GM12878 (cell line): Measurements from ENCODE around the gene PNMA8B. TPM values are rescaled to one million over a fixed set of nuclear protein-coding genes. Genes with fewer than 3 reads are reported as not detected.

Source experiments
- ATAC-seq: fragments of 200-7000 bp; cut with Tn5 transposase; 3 replicates; pipeline ENCODE4 v1.9.1; 2020; ENCODE audit warnings: mild to moderate bottlenecking, moderate library complexity
- BruUV-seq: library from RNA; stranded (reverse); fragments of 400-500 nt; replicated peaks from 2 replicates; lab custom pipeline; 2021; lab: Mats Ljungman, UMichigan
- CTCF ChIA-PET: fragments of 300-600 bp; sonication (Branson Sonifier 250); formaldehyde crosslinking; extraction: SDS; loops from one replicate; lab custom pipeline; 2021; ENCODE audit warnings: inconsistent platforms; lab: Yijun Ruan, JAX
- POLR2A ChIA-PET: fragments of 350-600 bp; formaldehyde crosslinking; extraction: SDS; loops from one replicate; lab custom pipeline; 2021; ENCODE audit warnings: inconsistent platforms; lab: Charles Lee
- RAD21 ChIA-PET: fragments of 300-600 bp; sonication (Branson Sonifier 250); formaldehyde crosslinking; loops from one replicate; lab custom pipeline; 2023; ENCODE audit warnings: antibody characterized with exemption; ENCODE audit not compliant: unreplicated experiment; lab: Charles Lee
- SMC1A ChIA-PET: fragments of 300-600 bp; sonication (Branson Sonifier 250); formaldehyde crosslinking; loops from one replicate; lab custom pipeline; 2023; ENCODE audit not compliant: unreplicated experiment, uncharacterized antibody; lab: Charles Lee
- DNase-seq: peaks from one replicate; pipeline ENCODE4 v3.0.0-alpha.2; 2011; ENCODE audit warnings: low read depth, low spot score
- FAIRE-seq: peaks from 3 replicates; lab custom pipeline; 2011; peaks lifted over from hg19 to GRCh38; lab: Jason Lieb, UNC
- H2AFZ ChIP-seq: 2 replicates; pipeline ENCODE4 v1.6.0; 2011; ENCODE audit warnings: low read depth, low read length, control low read depth; ENCODE audit not compliant: control insufficient read depth
- H3K27ac ChIP-seq: 2 replicates; pipeline ENCODE4 v1.5.1; 2011; ENCODE audit warnings: control low read depth; ENCODE audit not compliant: control insufficient read depth, insufficient read depth
- H3K27me3 ChIP-seq, 2 experiments: replicated peaks in 1 of 2; 2 replicates each; pipeline versions ENCODE4 v1.6.0 to v1.6.1; 2011; ENCODE audit warnings: low read length in 1 of 2; ENCODE audit not compliant: control insufficient read depth in 2 of 2, insufficient read depth in 2 of 2
- H3K36me3 ChIP-seq, 2 experiments: 2 replicates each; pipeline ENCODE4 v1.5.1; 2011; ENCODE audit warnings: low read length in 1 of 2; ENCODE audit not compliant: control insufficient read depth in 2 of 2, insufficient read depth in 2 of 2
- H3K4me1 ChIP-seq: 2 replicates; pipeline ENCODE4 v1.6.1; 2011; ENCODE audit warnings: mild to moderate bottlenecking, low read length, moderate library complexity, mixed read lengths; ENCODE audit not compliant: control insufficient read depth, insufficient read depth
- H3K4me2 ChIP-seq: 2 replicates; pipeline ENCODE4 v1.6.0; 2011; ENCODE audit warnings: control low read depth; ENCODE audit not compliant: control insufficient read depth, insufficient read depth
- H3K4me3 ChIP-seq: fragments of 200-600 bp; sonication (generic); 2 replicates; pipeline ENCODE4 v1.5.1; 2016
- H3K79me2 ChIP-seq: 2 replicates; pipeline ENCODE4 v1.6.0; 2011; ENCODE audit warnings: low read length; ENCODE audit not compliant: control insufficient read depth, insufficient read depth
- H3K9ac ChIP-seq: 2 replicates; pipeline ENCODE4 v1.8.0; 2011; ENCODE audit warnings: low read length, control low read depth, mixed read lengths; ENCODE audit not compliant: control insufficient read depth, insufficient read depth
- H3K9me3 ChIP-seq: replicated peaks from 3 replicates; pipeline ENCODE4 v1.5.1; 2011; ENCODE audit warnings: mild to moderate bottlenecking, low read length; ENCODE audit not compliant: control insufficient read depth, insufficient read depth
- H4K20me1 ChIP-seq: 2 replicates; pipeline ENCODE4 v1.6.0; 2011; ENCODE audit not compliant: control insufficient read depth, insufficient read depth
- ATF2 ChIP-seq: IDR thresholded peaks from 2 replicates; pipeline ENCODE4 v1.6.1; 2012; ENCODE audit warnings: low read length, inconsistent platforms
- ATF7 ChIP-seq: fragments of 450-650 bp; IDR thresholded peaks from 2 replicates; pipeline ENCODE4 v1.6.1; 2016; ENCODE audit warnings: low read depth, mild to moderate bottlenecking
- BCL11A ChIP-seq: IDR thresholded peaks from 2 replicates; pipeline ENCODE4 v1.6.1; 2011; ENCODE audit warnings: low read depth, low read length
- BRCA1 ChIP-seq: IDR thresholded peaks from 2 replicates; pipeline ENCODE4 v1.6.1; 2011; ENCODE audit warnings: low read depth, low read length, improper control_type of control experiment
- CREM ChIP-seq: IDR thresholded peaks from 2 replicates; pipeline ENCODE4 v1.6.1; 2014; ENCODE audit warnings: antibody characterized with exemption, low read depth
- JUNB ChIP-seq: IDR thresholded peaks from 2 replicates; pipeline ENCODE4 v1.6.1; 2016; ENCODE audit warnings: antibody characterized with exemption, mild to moderate bottlenecking
- JUND ChIP-seq: IDR thresholded peaks from 2 replicates; pipeline ENCODE4 v1.6.1; 2012; ENCODE audit warnings: low read depth, mild to moderate bottlenecking, low read length, improper control_type of control experiment, moderate library complexity
- MEF2A ChIP-seq: IDR thresholded peaks from 2 replicates; pipeline ENCODE4 v1.6.1; 2011; ENCODE audit warnings: low read depth, mild to moderate bottlenecking, low read length, moderate library complexity; ENCODE audit not compliant: insufficient read depth
- MEF2B ChIP-seq: fragments of 450-650 bp; IDR thresholded peaks from 2 replicates; pipeline ENCODE4 v1.6.1; 2018; ENCODE audit warnings: mild to moderate bottlenecking, moderate library complexity; ENCODE audit not compliant: partially characterized antibody, poor library complexity, severe bottlenecking
- NFIC ChIP-seq: IDR thresholded peaks from 2 replicates; pipeline ENCODE4 v1.6.1; 2012; ENCODE audit warnings: low read depth, mild to moderate bottlenecking, inconsistent platforms, low read length, moderate library complexity
- NFXL1 ChIP-seq: fragments of 450-650 bp; IDR thresholded peaks from 2 replicates; pipeline ENCODE4 v1.6.1; 2017; ENCODE audit warnings: antibody characterized with exemption, mild to moderate bottlenecking, borderline replicate concordance
- NR2C2 ChIP-seq: IDR thresholded peaks from 2 replicates; pipeline ENCODE4 v1.6.1; 2011; ENCODE audit warnings: borderline replicate concordance, low read depth; ENCODE audit not compliant: control insufficient read depth, insufficient read length
- PAX5 ChIP-seq: IDR thresholded peaks from 2 replicates; pipeline ENCODE4 v1.6.1; 2011; ENCODE audit warnings: low read depth, low read length, borderline replicate concordance
- REST ChIP-seq: IDR thresholded peaks from 2 replicates; pipeline ENCODE4 v1.6.1; 2012; ENCODE audit warnings: mild to moderate bottlenecking, low read depth, low read length
- RUNX3 ChIP-seq: IDR thresholded peaks from 2 replicates; pipeline ENCODE4 v1.6.1; 2012; ENCODE audit warnings: low read length, inconsistent platforms
- SIX5 ChIP-seq: IDR thresholded peaks from 2 replicates; pipeline ENCODE4 v1.6.1; 2011; ENCODE audit warnings: mild to moderate bottlenecking, low read depth, low read length, moderate library complexity; ENCODE audit not compliant: severe bottlenecking
- TCF12 ChIP-seq: IDR thresholded peaks from 2 replicates; pipeline ENCODE4 v1.6.1; 2011; ENCODE audit warnings: low read depth, mild to moderate bottlenecking, low read length
- TCF3 ChIP-seq: IDR thresholded peaks from 2 replicates; pipeline ENCODE4 v1.6.1; 2012; ENCODE audit warnings: low read depth, mild to moderate bottlenecking, low read length, borderline replicate concordance; ENCODE audit not compliant: insufficient read depth
- TCF7 ChIP-seq: IDR thresholded peaks from 2 replicates; pipeline ENCODE4 v1.6.1; 2014; ENCODE audit warnings: antibody characterized with exemption, borderline replicate concordance
- ZNF622 ChIP-seq: fragments of 450-650 bp; IDR thresholded peaks from 2 replicates; pipeline ENCODE4 v1.6.1; 2017; ENCODE audit warnings: mild to moderate bottlenecking, inconsistent platforms
- ZSCAN29 ChIP-seq: fragments of 450-650 bp; IDR thresholded peaks from 2 replicates; pipeline ENCODE4 v1.6.1; 2017; ENCODE audit warnings: mild to moderate bottlenecking, moderate library complexity
- WGBS: methylation state at CpG from one replicate; pipeline ENCODE4 v1.1.6; 2016; ENCODE audit warnings: low lambda C conversion rate; ENCODE audit not compliant: insufficient replicate concordance, insufficient coverage; ENCODE audit errors: missing lambda C conversion rate; 5-methylcytosine and 5-hydroxymethylcytosine counted together
- in situ Hi-C: fragments of 300-500 bp; cut with MboI; formaldehyde crosslinking; loops from 9 replicates; pipeline ENCODE4 v1.14.3; 2018; ENCODE audit warnings: mixed read lengths
- intact Hi-C: fragments of 100-400 bp; cut with micrococcal nuclease; formaldehyde crosslinking; loops from one replicate; pipeline ENCODE4 v1.14.2; 2022; ENCODE audit not compliant: unreplicated experiment
- polyA plus RNA-seq, 11 experiments: library from polyadenylated mRNA; depleted of rRNA in 4 of 11; unstranded in 6 of 11; stranded (reverse) in 5 of 11; fragments of >200 nt; fragmentation: Nextera tagmentation in 4 of 11; fragmentation: Illumina TruSeq in 1 of 11; extraction: Ambion mirVana in 4 of 11; extraction: Trizol in 1 of 11; gene quantifications; 1 replicate in 1 of 11; 2 replicates in 10 of 11; pipeline versions ENCODE4 v1.2.1 to v1.2.3, GENCODE V29; 2011 to 2016; ENCODE audit warnings: inconsistent platforms in 2 of 11, missing spikeins in 2 of 11, low read depth in 1 of 11
- total RNA-seq, 4 experiments: library from RNA; depleted of rRNA in 3 of 4; stranded (reverse); fragments of >200 nt in 3 of 4; fragmentation: Illumina TruSeq in 1 of 4; extraction: Trizol in 1 of 4; gene quantifications; 2 replicates each; pipeline versions ENCODE4 v1.2.1 to v1.2.3, GENCODE V29; 2013 to 2021

The PNMA8B gene
- total and polyA plus RNA-seq, 10 of the 15 experiments (the other 5 are each of a cell fraction or from before 2014, with no cell fraction given) = 0.01 TPM; not detected in 9

GRCh38 chr19:46466536-46467196, 29.0 kb downstream of the PNMA8B start:
- ATAC-seq (peak; percentile 89), DNase-seq (peak; percentile 55), FAIRE-seq (peak; percentile 92)
- POLR2A ChIA-PET = interaction anchor here (0.6 kb wide), 1 partner anchor 10 kb away, joined by 4 read pairs; no protein-coding TSS in a partner anchor
- Histone ChIP-seq H2AFZ (no peak overlapping the region; the same call in 1 of the 2 replicates), H3K9me3 (no peaks in the 10 kb centered on the region), H3K9ac (no peak overlapping the region), H3K27me3 (peaks cover 3 to 12% of the 10 kb centered on the region in 2 experiments), H3K4me2 (peak overlapping the region; percentile 17), H3K36me3 (no peaks in the 10 kb centered on the region), H4K20me1 (no peaks in the 10 kb centered on the region), H3K27ac (no peak overlapping the region), H3K4me3 (peak overlapping the region; percentile 8; the same call in 1 of the 2 replicates), H3K4me1 (peaks cover 19% of the 10 kb centered on the region), H3K79me2 (no peaks in the 10 kb centered on the region)
- no TSS peak for BruUV-seq
- CTCF ChIA-PET = no interaction called here
- intact Hi-C loops (no loop called here), in situ Hi-C loops (no loop called here)
- WGBS = 2% methylated on average over 15 of the region's 15 CpGs
- RAD21 ChIA-PET = no interaction called here
- SMC1A ChIA-PET = no interaction called here
- TF ChIP-seq JUNB (peak; percentile 65), CREM (peak; percentile 32; the same call in 1 of the 2 replicates), RUNX3 (peak; percentile 49; the same call in 1 of the 2 replicates), NR2C2 (no peak), ATF2 (0 out of 2 replicates have a peak, but pooled peaks have one; percentile 36), MEF2B (no peak), TCF7 (0 out of 2 replicates have a peak, but pooled peaks have one; percentile 34), SIX5 (peak; percentile 23), MEF2A (0 out of 2 replicates have a peak, but pooled peaks have one; percentile 23), ZSCAN29 (no peak), TCF3 (peak; percentile 88; the same call in 1 of the 2 replicates), ATF7 (no peak), NFIC (peak; percentile 69), REST (peak; percentile 68), TCF12 (peak; percentile 90), ZNF622 (no peak), PAX5 (peak; percentile 39; the same call in 1 of the 2 replicates), BCL11A (0 out of 2 replicates have a peak, but pooled peaks have one; percentile 19), JUND (no peak), BRCA1 (no peak), NFXL1 (no peak)
